Measurements from ENCODE around the gene PHPT1.
"Not testable (repeated sequence)": the region's sequence is repeated elsewhere in the genome, so short reads cannot be mapped to it uniquely, and the experiment has no call there.

The PHPT1 gene
- total RNA-seq: 7.8 to 10.2 (median 8.9) reads per million in 4 donors

- peak; percentile 92 to 98 (median 95) for DNase-seq
Measured at GRCh38 chr9:136849038-136849959, at the start of gene PHPT1. TSS of gene PHPT1 (plus strand) at chr9:136849409. CDS start at chr9:136849431, 22 bp downstream.

GRCh38 chr9:136799854-136800657 lies 49.2 kb upstream of the PHPT1 start:
- DNase-seq: peak; percentile 84 to 92 (median 86)

- no peak for DNase-seq
Measured at GRCh38 chr9:136802321-136802720, 46.9 kb upstream of the PHPT1 start.

GRCh38 chr9:136803009-136803550 lies 46.1 kb upstream of the PHPT1 start:
- not testable (repeated sequence) for DNase-seq

GRCh38 chr9:136803551-136804508 lies 45.4 kb upstream of the PHPT1 start:
- no peak for DNase-seq

- DNase-seq: no peak
Measured at GRCh38 chr9:136804509-136805206, 44.6 kb upstream of the PHPT1 start.

GRCh38 chr9:136805207-136805740 lies 43.9 kb upstream of the PHPT1 start:
- DNase-seq: no peak

GRCh38 chr9:136806067-136806466 lies 43.1 kb upstream of the PHPT1 start:
- DNase-seq: no peak

- DNase-seq: no peak
Measured at GRCh38 chr9:136806631-136807201, 42.5 kb upstream of the PHPT1 start.

- peak; percentile 67 to 85 (median 73) for DNase-seq
Measured at GRCh38 chr9:136807281-136808074, 41.7 kb upstream of the PHPT1 start, which contains the start of gene RABL6. TSS of gene RABL6 (plus strand) at chr9:136807948. CDS start at chr9:136808197, 249 bp downstream.

GRCh38 chr9:136808075-136808805 lies 41.0 kb upstream of the PHPT1 start:
- DNase-seq: peak in 2 of 5 donors; percentile 37 to 47

GRCh38 chr9:136808806-136809158 lies 40.4 kb upstream of the PHPT1 start:
- no peak for DNase-seq

GRCh38 chr9:136814725-136815421 lies 34.3 kb upstream of the PHPT1 start:
- DNase-seq: no peak

GRCh38 chr9:136815422-136815782 lies 33.8 kb upstream of the PHPT1 start:
- DNase-seq: no peak

GRCh38 chr9:136820971-136821825 lies 28.0 kb upstream of the PHPT1 start:
- no peak for DNase-seq

GRCh38 chr9:136821826-136822544 lies 27.2 kb upstream of the PHPT1 start:
- no peak for DNase-seq

Measured in T-helper 1 cell (primary cell).